HFFc6 (cell line): ENCODE data around the gene C1orf56. TPM values are rescaled to one million over a fixed set of nuclear protein-coding genes. Genes with fewer than 3 reads are reported as not detected.

Experiments used
- DNase-seq: peaks from one replicate; pipeline ENCODE4 v3.0.0-alpha.2; 2018
- H3K27ac Mint-ChIP-seq: 2 replicates; pipeline ENCODE4 v1.8.0; 2020; ENCODE audit warnings: mild to moderate bottlenecking, mixed read lengths
- H3K27me3 Mint-ChIP-seq: 2 replicates; pipeline ENCODE4 v1.8.0; 2021; ENCODE audit warnings: mild to moderate bottlenecking, moderate library complexity, mixed read lengths; ENCODE audit not compliant: insufficient read depth
- H3K36me3 Mint-ChIP-seq: 2 replicates; pipeline ENCODE4 v1.8.0; 2021; ENCODE audit warnings: low read depth, mixed read lengths
- H3K4me1 Mint-ChIP-seq: 2 replicates; pipeline ENCODE4 v1.8.0; 2020; ENCODE audit warnings: low read depth, mixed read lengths
- H3K4me3 Mint-ChIP-seq: 2 replicates; pipeline ENCODE4 v1.8.0; 2020; ENCODE audit warnings: mild to moderate bottlenecking, moderate library complexity, mixed read lengths
- H3K9me3 Mint-ChIP-seq: 2 replicates; pipeline ENCODE4 v1.8.0; 2020; ENCODE audit warnings: mild to moderate bottlenecking, mixed read lengths
- total RNA-seq, 6 experiments: library from RNA; stranded (reverse); fragmentation: NEBNext Ultra II Directional; extraction: Animal tissue kit (Norgen Biotek cat#: 25700); gene quantifications; 2 replicates in 1 of 6; 3 replicates in 5 of 6; pipeline ENCODE4 v1.2.3, GENCODE V29; 2021
- TF ChIP-seq, protein P1 (sequence below): fragments of 200-600 bp; sonication (generic); IDR thresholded peaks from 2 replicates; pipeline ENCODE4 v1.5.0; 2021; ENCODE audit warnings: antibody characterized with exemption, mild to moderate bottlenecking

The C1orf56 gene
- total RNA-seq, 6 experiments from 2014 or later: 3.0 to 6.6 (median 4.6) TPM

DNA sequence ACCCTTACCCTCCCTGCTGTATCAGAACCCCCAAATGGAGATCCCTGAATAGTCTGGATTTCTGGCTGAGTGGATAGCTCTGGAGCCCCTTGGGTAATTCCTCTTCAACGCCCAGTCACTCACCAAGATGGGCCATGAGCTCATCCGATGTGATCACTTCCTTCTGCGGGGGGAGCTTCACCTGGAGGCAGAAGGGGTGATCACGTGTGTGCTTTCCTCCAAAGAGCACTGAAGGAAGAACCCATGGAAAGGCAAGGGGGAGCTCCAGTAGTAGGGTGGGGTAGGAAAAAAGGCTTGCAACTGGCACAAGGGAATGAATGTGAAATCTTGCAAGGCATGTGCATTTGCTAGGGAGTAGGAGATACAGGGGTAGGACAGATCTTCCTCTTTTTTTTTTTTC is 45.9 kb upstream of the C1orf56 start:
- TF ChIP-seq, protein P1, sequence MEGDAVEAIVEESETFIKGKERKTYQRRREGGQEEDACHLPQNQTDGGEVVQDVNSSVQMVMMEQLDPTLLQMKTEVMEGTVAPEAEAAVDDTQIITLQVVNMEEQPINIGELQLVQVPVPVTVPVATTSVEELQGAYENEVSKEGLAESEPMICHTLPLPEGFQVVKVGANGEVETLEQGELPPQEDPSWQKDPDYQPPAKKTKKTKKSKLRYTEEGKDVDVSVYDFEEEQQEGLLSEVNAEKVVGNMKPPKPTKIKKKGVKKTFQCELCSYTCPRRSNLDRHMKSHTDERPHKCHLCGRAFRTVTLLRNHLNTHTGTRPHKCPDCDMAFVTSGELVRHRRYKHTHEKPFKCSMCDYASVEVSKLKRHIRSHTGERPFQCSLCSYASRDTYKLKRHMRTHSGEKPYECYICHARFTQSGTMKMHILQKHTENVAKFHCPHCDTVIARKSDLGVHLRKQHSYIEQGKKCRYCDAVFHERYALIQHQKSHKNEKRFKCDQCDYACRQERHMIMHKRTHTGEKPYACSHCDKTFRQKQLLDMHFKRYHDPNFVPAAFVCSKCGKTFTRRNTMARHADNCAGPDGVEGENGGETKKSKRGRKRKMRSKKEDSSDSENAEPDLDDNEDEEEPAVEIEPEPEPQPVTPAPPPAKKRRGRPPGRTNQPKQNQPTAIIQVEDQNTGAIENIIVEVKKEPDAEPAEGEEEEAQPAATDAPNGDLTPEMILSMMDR: no peak
- peaks cover 3% of the 10 kb centered on the region for H3K27me3 Mint-ChIP-seq
- peaks cover 46% of the 10 kb centered on the region for H3K4me1 Mint-ChIP-seq
- no peak for DNase-seq
- H3K9me3 Mint-ChIP-seq: no peaks in the 10 kb centered on the region
- no peak overlapping the region for H3K27ac Mint-ChIP-seq
- H3K4me3 Mint-ChIP-seq: no peak overlapping the region
- peaks cover 13% of the 10 kb centered on the region; the same call in 1 of the 2 replicates for H3K36me3 Mint-ChIP-seq

DNA sequence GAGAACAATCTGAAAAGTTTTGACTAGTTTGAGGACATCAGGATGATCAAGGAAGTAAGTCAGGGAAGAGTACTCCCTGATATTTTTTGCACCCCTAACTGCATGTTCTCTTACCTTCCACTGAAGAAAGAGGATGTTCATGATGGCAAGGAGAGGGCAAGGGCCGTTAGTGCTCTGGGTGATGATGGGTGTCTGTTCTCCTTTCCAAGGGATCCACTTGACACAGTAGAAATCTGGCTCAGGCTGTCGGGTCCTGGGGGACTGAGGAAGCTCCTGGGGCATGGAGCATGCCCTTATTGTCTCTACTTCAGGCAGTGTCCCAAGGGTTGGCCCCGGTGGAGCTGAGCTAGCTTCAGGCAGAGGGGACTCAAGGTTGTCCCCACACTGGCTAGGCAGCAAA is 45.5 kb upstream of the C1orf56 start:
- no peaks in the 10 kb centered on the region for H3K9me3 Mint-ChIP-seq
- TF ChIP-seq, protein P1: no peak
- H3K27ac Mint-ChIP-seq: no peak overlapping the region
- no peak overlapping the region for H3K4me3 Mint-ChIP-seq
- no peak for DNase-seq
- peaks cover 13% of the 10 kb centered on the region; the same call in 1 of the 2 replicates for H3K36me3 Mint-ChIP-seq
- peaks cover 50% of the 10 kb centered on the region for H3K4me1 Mint-ChIP-seq
- peaks cover 4% of the 10 kb centered on the region for H3K27me3 Mint-ChIP-seq

DNA sequence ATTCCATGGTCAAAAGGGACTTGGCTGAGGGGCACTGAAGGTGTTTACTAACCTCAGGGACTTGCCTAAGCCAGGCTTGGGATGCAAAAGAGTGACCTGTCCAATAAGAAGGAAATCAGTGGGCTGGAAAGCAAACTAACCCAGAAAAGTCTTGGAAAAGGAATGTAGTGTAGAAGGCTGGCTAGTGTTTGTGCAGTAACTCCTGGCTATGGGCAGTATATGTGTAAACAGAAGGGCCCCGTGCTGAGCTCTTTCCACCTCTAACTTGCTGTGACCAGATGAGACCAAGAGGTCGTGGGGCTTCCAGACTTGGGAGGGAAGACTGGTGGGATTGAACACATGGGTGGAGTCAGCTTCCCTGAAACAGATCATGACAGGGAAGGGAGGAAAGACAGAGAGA is 44.9 kb upstream of the C1orf56 start:
- peak overlapping the region; percentile 54; the same call in 1 of the 2 replicates for H3K27ac Mint-ChIP-seq
- H3K27me3 Mint-ChIP-seq: peaks cover 4% of the 10 kb centered on the region
- TF ChIP-seq, protein P1: no peak
- peaks cover 13% of the 10 kb centered on the region; the same call in 1 of the 2 replicates for H3K36me3 Mint-ChIP-seq
- no peaks in the 10 kb centered on the region for H3K9me3 Mint-ChIP-seq
- DNase-seq: no peak
- no peak overlapping the region for H3K4me3 Mint-ChIP-seq
- peaks cover 56% of the 10 kb centered on the region for H3K4me1 Mint-ChIP-seq

DNA sequence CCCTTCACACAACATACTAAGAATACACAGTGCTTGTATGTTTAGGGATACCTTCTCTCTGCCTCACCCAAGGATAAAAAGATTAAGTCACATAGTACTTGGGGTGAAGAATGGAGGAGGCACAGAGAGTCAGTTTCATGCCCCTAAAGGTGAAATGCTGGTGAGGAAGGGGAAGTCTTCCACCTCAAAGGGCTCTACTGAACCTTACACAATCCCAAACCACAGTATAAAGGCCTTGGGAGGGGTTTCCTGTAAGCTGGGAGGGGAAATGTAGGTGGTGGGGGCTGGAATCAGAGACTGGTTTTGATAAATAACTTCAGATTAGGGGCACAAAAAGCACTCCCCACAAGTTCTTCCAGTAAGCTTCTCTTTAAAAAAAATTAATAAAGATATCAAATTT is 44.4 kb upstream of the C1orf56 start:
- DNase-seq: no peak
- Mint-ChIP-seq H3K4me1 (peaks cover 62% of the 10 kb centered on the region), H3K27me3 (peaks cover 4% of the 10 kb centered on the region), H3K9me3 (no peaks in the 10 kb centered on the region), H3K36me3 (peaks cover 13% of the 10 kb centered on the region; the same call in 1 of the 2 replicates), H3K27ac (no peak overlapping the region; the same call in 1 of the 2 replicates), H3K4me3 (no peak overlapping the region)
- TF ChIP-seq, protein P1: no peak

DNA sequence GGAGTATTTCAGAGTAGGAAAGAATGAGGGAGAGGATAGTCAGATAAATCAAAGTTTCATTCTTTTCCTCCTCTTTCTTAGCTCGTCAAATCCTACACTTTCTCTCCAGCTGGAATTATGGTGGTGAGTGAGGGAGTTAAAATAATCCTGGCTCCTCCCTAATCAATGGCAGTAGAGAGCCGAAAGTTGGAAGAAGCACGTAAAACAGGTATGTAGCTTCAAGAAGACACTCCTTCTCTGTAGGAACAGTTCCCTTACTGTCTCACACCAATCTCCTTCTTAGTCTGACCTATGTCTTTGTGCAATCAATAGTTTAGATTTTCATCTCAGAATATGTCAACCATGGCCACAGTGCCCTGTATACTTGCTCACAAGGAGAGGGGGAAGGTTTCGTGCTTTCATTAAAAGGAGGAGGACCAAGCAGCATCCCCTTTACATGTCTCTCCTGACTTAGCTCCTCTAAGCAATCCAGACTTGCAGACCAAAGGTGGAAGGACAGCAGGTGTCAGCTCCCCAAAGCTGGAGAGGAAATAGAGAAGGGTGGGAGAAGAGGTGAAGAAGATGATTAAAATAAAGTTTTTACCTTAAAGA is 41.7 kb upstream of the C1orf56 start:
- Mint-ChIP-seq H3K27me3 (peaks cover 4% of the 10 kb centered on the region), H3K27ac (peak overlapping the region; percentile 99), H3K4me3 (peak overlapping the region; percentile 97), H3K9me3 (no peaks in the 10 kb centered on the region), H3K36me3 (peaks cover 9% of the 10 kb centered on the region; the same call in 1 of the 2 replicates), H3K4me1 (peaks cover 52% of the 10 kb centered on the region)
- TF ChIP-seq, protein P1: no peak
- DNase-seq: no peak
